ENCODE measurements around the gene YPEL2. TPM values are rescaled to one million over a fixed set of nuclear protein-coding genes. Genes with fewer than 3 reads are reported as not detected.
A peak's percentile ranks its signal among the peaks of the same experiment; 100 is the strongest.
"Not testable (repeated sequence)": the region's sequence is repeated elsewhere in the genome, so short reads cannot be mapped to it uniquely, and the experiment has no call there.

The YPEL2 gene
- total RNA-seq, 1 donor from 2014 or later: 2.7 TPM

DNA sequence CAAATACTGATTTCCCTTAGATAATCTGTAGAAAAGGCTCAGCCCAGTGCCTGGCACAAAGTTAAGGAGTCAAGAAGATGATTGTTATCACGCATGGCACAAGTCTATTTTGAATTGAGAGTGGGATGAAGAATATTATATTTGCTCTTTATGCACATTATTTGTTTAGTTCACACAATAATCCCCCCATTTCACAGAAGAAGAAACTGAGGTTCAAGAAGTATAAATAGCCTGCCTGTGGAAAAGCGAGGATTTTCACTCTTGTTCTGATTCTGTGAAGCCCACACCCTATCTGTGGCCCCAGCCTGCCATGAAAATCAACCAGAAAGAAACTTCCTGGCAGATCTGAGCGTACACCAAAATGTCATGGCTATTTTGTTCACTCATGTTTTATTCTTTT lies 73.0 kb downstream of the YPEL2 start:
- H3K36me3 Mint-ChIP-seq (ENCODE audit: low read depth): no peaks in the 10 kb centered on the region
- peaks cover 3% of the 10 kb centered on the region for H3K9me3 Mint-ChIP-seq
- no peak overlapping the region for H3K4me3 Mint-ChIP-seq
- H3K27ac Mint-ChIP-seq (ENCODE audit: unreplicated experiment): no peak overlapping the region
- peaks cover 26% of the 10 kb centered on the region for H3K4me1 Mint-ChIP-seq
- TF ChIP-seq, protein P1, sequence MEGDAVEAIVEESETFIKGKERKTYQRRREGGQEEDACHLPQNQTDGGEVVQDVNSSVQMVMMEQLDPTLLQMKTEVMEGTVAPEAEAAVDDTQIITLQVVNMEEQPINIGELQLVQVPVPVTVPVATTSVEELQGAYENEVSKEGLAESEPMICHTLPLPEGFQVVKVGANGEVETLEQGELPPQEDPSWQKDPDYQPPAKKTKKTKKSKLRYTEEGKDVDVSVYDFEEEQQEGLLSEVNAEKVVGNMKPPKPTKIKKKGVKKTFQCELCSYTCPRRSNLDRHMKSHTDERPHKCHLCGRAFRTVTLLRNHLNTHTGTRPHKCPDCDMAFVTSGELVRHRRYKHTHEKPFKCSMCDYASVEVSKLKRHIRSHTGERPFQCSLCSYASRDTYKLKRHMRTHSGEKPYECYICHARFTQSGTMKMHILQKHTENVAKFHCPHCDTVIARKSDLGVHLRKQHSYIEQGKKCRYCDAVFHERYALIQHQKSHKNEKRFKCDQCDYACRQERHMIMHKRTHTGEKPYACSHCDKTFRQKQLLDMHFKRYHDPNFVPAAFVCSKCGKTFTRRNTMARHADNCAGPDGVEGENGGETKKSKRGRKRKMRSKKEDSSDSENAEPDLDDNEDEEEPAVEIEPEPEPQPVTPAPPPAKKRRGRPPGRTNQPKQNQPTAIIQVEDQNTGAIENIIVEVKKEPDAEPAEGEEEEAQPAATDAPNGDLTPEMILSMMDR (conservative IDR thresholded peaks at IDR 0.05): no peak
- H3K27me3 Mint-ChIP-seq (ENCODE audit: low read depth): no peaks in the 10 kb centered on the region
- no peak for DNase-seq (ENCODE audit: low read depth, low spot score)

DNA sequence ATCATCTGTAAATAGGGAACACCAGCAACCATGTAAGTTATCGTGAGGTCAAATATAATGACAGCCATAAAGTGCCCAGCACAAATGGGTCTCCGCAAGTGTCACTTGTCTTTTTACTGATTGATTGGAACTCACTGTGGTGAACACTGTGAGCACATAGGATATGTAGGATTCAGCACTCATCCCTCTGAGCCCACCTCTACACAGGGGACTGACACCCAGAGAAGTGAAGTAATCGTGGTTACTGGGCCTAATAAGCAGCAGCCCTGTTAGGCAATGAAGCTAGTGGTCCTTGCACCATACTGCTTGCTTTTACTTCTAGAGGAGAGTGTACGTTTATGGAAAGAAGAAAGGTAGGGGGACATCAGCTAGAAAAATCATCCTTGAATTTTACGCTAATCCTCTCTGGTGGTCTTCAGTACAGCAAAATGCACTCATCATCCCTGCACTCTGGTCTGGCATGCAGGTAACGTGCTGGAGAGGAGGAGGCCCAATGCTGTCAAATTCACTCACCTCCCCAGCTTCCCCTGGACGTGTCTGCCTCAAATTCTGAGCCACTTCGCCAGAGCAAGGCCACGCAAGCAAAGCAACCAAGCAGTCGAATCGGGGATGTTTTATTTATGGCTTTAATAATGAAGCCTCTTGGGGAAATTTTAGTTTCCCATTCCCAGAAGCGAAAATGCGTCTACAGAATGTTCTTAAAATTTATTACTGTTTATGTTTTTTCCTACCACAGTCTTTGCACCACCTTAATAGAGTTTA lies 74.7 kb downstream of the YPEL2 start:
- no peak for DNase-seq (ENCODE audit: low read depth, low spot score)
- no peaks in the 10 kb centered on the region for H3K27me3 Mint-ChIP-seq (ENCODE audit: low read depth)
- H3K4me1 Mint-ChIP-seq: peaks cover 26% of the 10 kb centered on the region
- H3K36me3 Mint-ChIP-seq (ENCODE audit: low read depth): no peaks in the 10 kb centered on the region
- TF ChIP-seq, protein P1 (conservative IDR thresholded peaks at IDR 0.05): no peak
- H3K27ac Mint-ChIP-seq (ENCODE audit: unreplicated experiment): peak overlapping the region; percentile 5
- no peak overlapping the region for H3K4me3 Mint-ChIP-seq
- peaks cover 8% of the 10 kb centered on the region for H3K9me3 Mint-ChIP-seq

DNA sequence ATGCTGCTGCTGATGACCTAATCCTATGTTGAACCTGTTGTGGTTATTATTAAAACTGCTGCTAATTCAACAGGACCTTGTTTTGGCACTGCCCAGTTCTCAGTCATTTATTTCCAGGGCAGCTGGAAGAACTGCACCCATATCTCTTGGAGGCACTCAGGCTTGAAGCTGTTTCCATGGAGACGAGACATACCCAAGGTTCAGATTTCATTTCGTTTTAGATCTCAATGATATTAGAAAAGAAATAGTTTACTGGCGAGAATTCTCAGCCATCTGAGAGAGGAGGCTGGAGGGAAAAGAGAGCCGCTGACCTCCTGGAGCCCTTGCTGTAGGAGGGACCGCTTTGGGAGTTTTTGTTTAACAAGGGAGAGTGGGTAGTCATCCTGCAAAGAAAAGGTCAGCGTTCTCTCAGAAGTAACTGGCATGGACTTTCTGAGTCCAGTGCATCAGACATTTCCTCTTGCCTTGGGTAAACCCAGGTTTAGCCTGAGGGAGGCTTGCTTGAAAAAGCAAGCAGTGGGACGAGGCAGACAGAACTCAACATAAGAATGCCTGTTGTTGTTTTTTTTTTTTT lies 75.4 kb downstream of the YPEL2 start:
- peaks cover 9% of the 10 kb centered on the region for H3K9me3 Mint-ChIP-seq
- no peak overlapping the region for H3K4me3 Mint-ChIP-seq
- H3K27ac Mint-ChIP-seq (ENCODE audit: unreplicated experiment): peak overlapping the region; percentile 10
- no peak for DNase-seq (ENCODE audit: low read depth, low spot score)
- TF ChIP-seq, protein P1 (conservative IDR thresholded peaks at IDR 0.05): no peak
- no peaks in the 10 kb centered on the region for H3K27me3 Mint-ChIP-seq (ENCODE audit: low read depth)
- peaks cover 20% of the 10 kb centered on the region for H3K4me1 Mint-ChIP-seq
- H3K36me3 Mint-ChIP-seq (ENCODE audit: low read depth): no peaks in the 10 kb centered on the region

DNA sequence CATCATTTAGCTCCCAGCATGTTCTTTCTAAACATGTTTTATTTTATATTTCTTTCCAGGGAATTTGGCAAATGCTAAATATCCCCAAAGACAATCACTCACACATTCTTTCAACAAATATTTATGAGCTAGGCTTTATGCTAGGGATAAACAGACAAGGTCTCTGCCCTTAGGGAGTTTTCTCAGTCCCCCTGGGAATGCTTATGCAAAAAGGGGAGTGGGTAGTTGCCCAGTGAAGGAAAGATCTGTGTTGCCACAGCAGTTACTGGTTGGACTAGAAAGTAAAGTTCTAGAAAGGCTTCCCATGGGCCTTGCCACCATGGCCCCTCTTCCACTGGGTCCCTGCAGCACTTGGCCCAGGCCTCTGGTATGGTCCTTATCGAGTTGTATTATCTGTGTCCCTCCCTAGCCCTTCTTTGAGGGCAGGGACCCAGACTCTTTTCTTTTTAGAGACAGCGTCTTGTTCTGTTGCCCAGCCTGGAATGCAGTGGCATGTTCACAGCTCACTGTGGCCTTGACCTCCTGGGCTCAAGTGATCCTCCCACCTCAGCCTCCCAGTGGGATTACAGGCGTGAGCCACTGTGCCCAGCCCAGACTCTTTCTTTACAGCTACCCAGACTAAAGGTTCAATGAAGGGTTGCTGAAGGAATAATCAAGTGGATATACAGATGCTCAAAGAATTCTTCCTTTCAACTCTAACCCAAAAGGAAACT lies 78.0 kb downstream of the YPEL2 start:
- no peak for DNase-seq (ENCODE audit: low read depth, low spot score)
- peaks cover 9% of the 10 kb centered on the region for H3K9me3 Mint-ChIP-seq
- TF ChIP-seq, protein P1 (conservative IDR thresholded peaks at IDR 0.05): no peak
- H3K27me3 Mint-ChIP-seq (ENCODE audit: low read depth): no peaks in the 10 kb centered on the region
- H3K36me3 Mint-ChIP-seq (ENCODE audit: low read depth): no peaks in the 10 kb centered on the region
- H3K4me3 Mint-ChIP-seq: no peak overlapping the region
- H3K4me1 Mint-ChIP-seq: peaks cover 27% of the 10 kb centered on the region
- H3K27ac Mint-ChIP-seq (ENCODE audit: unreplicated experiment): no peak overlapping the region

DNA sequence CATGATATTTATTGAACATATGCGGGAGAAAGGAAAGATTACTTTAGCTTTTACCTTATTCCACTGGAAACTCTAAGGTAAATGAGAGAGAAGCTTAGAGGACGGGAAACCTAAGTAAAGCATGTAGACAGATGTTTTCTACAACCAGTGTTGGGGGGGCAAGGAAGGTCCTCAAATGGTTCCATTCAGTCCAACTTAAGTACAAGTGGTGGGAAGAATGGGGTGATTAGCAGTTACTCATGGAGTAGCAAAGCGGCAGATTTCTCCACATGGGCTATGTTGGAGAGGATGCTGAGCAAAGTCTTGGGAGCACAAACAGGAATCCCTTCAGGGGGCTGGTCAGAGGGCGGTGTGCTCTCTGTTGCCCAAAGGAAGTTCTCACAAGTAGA lies 78.6 kb downstream of the YPEL2 start:
- no peak for DNase-seq (ENCODE audit: low read depth, low spot score)
- H3K4me1 Mint-ChIP-seq: peaks cover 27% of the 10 kb centered on the region
- H3K36me3 Mint-ChIP-seq (ENCODE audit: low read depth): no peaks in the 10 kb centered on the region
- peaks cover 9% of the 10 kb centered on the region for H3K9me3 Mint-ChIP-seq
- no peaks in the 10 kb centered on the region for H3K27me3 Mint-ChIP-seq (ENCODE audit: low read depth)
- no peak overlapping the region for H3K4me3 Mint-ChIP-seq
- no peak overlapping the region for H3K27ac Mint-ChIP-seq (ENCODE audit: unreplicated experiment)
- TF ChIP-seq, protein P1 (conservative IDR thresholded peaks at IDR 0.05): no peak

DNA sequence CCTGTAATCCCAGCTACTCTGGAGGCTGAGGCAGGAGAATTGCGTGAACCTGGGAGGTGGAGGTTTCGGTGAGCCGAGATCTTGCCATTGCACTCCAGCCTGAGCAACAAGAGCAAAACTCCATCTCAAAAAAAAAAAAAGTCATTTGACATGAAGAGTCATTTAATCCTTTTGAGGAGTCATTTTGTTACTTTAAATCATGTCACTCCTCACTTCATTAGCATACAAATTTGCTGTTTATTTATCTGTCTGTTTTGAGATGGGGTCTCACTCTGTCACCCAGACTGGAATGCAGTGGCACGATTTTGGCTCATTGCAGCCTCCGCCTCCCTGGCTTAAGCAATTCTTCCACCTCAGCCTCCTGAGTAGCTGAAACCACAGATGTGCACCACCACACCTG lies 81.0 kb downstream of the YPEL2 start:
- H3K27ac Mint-ChIP-seq (ENCODE audit: unreplicated experiment); H3K36me3 Mint-ChIP-seq (ENCODE audit: low read depth): not testable (repeated sequence)

More for the DNA sequence above, 81.0 kb downstream of the YPEL2 start:
- not testable (repeated sequence) for H3K9me3 Mint-ChIP-seq; DNase-seq (ENCODE audit: low read depth, low spot score); H3K4me3 Mint-ChIP-seq; H3K27me3 Mint-ChIP-seq (ENCODE audit: low read depth)
- H3K4me1 Mint-ChIP-seq: peaks cover 12% of the 10 kb centered on the region
